VCaP (cell line): ENCODE results near the gene DNAAF2.

Source experiments
- H3K27ac ChIP-seq: fragments of 450-650 bp; 2 replicates; pipeline ENCODE4 v1.5.1; 2017
- TF ChIP-seq, protein P1 (sequence below): fragments of 450-650 bp; conservative IDR thresholded peaks from 2 replicates; pipeline ENCODE4 v1.5.1; 2017; ENCODE audit warnings: mild to moderate bottlenecking, moderate library complexity

Gene DNAAF2

DNA sequence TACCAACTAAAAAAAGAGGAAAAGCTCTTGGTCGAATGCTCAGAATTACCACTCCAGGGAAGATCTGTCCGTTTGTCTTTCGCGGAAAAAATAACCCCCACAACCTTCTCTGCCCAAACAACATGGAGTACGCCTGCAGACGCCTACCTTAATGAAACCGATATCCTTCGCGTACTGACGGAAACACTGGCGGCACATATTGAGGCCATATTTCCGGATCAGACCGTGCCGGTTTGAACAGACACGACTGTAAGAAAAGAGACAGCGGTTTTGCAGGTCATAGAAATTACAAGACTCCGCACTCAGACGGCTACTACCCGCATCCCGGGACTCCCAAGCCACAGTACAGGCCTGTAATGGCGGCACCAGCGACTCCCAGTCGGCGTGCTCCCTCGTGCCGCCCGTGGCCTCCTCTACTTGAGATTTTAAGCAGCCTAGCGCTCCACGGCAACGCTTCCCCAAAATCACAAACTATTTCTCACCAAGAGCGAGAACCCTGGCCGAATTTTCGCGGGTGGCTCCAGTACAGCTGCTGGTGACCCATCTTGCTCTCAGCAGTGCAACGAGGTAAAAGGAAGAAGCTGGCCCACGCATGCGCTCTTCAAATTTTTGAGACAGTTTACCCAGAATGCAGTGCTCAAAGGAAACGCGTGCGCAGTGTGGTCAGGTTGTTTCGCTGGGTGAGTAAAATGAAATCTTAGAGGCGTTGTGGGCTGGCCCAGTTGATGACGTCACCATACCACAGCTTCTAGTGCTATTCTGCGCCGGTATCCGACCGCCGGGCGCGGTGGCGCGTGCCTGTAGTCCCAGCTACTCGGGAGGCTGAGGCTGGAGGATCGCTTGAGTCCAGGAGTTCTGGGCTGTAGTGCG lies 49.0 kb downstream of the DNAAF2 start, which contains the start of gene RPS29:
Gene RPS29 (minus strand): TSS at position 578 of the 870 bp plus-strand sequence. CDS start 34 bp downstream, at position 544.
- TF ChIP-seq, protein P1, sequence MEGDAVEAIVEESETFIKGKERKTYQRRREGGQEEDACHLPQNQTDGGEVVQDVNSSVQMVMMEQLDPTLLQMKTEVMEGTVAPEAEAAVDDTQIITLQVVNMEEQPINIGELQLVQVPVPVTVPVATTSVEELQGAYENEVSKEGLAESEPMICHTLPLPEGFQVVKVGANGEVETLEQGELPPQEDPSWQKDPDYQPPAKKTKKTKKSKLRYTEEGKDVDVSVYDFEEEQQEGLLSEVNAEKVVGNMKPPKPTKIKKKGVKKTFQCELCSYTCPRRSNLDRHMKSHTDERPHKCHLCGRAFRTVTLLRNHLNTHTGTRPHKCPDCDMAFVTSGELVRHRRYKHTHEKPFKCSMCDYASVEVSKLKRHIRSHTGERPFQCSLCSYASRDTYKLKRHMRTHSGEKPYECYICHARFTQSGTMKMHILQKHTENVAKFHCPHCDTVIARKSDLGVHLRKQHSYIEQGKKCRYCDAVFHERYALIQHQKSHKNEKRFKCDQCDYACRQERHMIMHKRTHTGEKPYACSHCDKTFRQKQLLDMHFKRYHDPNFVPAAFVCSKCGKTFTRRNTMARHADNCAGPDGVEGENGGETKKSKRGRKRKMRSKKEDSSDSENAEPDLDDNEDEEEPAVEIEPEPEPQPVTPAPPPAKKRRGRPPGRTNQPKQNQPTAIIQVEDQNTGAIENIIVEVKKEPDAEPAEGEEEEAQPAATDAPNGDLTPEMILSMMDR: no peak
- H3K27ac ChIP-seq: peak within 1 kb of the TSS; percentile 94

DNA sequence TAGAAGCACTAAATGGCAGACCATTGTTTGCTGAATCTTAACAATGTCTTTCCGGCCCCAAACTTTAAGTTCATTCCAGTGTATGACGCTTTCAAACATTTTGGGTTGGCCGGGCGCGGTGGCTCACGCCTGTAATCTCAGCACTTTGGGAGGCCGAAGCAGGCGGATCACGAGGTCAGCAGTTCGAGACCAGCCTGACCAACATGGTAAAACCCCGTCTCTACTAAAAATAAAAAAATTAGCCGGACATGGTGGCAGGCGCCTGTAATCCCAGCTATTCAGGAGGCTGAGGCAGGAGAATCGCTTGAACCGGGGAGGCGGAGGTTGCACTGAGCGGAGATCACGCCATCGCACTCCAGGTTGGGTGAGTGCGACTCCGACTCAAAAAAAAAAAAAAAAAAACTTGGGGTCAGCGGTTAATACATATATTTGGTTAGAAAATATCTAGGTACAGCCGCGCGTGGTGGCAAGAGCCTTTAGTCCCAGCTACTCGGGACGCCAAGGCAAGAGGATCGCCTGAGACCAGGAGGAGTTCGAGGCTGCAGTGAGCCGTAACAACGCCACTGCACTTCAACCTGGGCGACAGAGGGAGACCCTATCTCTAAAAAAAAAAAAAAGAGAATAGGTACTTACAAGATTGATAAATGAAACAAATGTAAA lies 49.9 kb downstream of the DNAAF2 start:
- peak overlapping the region; percentile 94 for H3K27ac ChIP-seq

DNA sequence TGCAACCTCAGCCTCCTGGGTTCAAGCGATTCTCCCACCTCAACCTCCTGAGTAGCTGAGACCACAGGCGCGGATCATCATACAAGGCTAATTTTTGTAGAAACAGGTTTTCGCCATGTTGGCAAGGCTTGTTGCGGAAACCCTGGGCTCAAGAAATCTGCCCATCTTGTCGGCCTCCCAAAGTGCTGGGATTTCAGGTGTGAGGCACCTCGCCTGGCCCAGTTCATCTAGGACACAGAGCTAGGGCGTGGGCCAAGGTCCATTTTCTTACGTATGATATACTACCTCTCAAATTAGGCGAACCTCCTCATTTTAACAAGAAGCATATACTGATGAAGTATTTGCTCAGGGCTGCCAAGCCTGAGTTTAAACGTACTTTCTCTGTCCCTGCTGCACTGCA lies 51.0 kb downstream of the DNAAF2 start:
- peak overlapping the region; percentile 94; the same call in 1 of the 2 replicates for H3K27ac ChIP-seq
- TF ChIP-seq, protein P1: no peak

DNA sequence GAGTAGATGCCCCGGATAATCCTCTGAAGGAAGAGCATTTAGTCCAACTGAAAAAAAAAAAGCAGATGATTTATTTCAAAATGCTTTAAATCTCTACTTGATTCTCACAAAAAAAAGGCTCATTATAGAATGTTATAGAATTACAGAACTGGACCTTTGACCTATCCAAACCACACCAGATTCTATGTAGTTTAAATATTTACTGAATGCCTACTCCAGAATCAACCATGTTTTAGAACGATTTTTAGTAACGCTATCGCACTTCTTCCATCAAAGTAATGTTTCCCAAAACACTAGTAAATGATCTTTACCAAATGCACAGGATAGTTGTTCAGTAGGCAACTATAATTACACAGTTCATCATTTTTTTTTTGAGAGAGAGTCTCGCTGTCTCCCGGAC lies 51.4 kb downstream of the DNAAF2 start:
- peak overlapping the region; percentile 94; the same call in 1 of the 2 replicates for H3K27ac ChIP-seq
- TF ChIP-seq, protein P1: no peak

DNA sequence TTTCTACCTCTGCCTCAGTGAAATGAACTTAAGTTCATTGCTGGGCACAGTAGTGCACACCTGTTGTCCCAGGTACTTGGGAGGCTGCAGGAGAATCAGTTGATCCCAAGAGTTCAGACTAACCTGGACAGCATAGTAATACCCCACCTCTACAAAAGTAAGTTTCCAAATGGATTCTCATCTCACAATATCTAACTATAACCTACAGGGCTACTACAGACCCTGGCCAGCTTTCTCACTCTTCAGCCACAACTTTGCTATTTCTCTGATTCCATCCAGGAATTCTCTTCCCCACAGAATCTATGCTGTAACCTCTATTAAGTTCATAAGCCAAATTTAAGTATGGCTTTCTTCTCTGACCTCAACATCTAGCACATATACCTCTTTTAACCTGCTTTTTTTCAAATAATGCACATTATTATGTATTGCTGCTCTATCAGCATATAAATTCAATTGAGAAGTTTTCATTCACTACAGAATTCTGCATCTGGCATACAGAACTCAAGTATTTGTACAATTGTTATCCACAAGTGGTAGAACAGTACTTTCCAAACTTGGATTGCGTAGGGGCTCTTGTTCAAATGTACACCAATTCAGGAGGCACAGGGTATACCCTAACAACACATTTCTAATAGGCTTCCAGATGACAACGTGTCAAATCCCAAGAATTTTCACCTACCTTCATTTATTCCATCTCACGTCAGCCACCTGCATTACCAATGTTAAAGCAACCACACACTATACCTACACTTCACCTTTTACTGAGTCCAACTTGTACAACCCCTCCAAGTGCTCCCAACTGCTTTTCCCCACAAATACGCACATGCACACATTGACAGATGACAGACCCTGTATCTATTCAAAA lies 52.7 kb downstream of the DNAAF2 start:
- TF ChIP-seq, protein P1: no peak
- H3K27ac ChIP-seq: no peak overlapping the region

DNA sequence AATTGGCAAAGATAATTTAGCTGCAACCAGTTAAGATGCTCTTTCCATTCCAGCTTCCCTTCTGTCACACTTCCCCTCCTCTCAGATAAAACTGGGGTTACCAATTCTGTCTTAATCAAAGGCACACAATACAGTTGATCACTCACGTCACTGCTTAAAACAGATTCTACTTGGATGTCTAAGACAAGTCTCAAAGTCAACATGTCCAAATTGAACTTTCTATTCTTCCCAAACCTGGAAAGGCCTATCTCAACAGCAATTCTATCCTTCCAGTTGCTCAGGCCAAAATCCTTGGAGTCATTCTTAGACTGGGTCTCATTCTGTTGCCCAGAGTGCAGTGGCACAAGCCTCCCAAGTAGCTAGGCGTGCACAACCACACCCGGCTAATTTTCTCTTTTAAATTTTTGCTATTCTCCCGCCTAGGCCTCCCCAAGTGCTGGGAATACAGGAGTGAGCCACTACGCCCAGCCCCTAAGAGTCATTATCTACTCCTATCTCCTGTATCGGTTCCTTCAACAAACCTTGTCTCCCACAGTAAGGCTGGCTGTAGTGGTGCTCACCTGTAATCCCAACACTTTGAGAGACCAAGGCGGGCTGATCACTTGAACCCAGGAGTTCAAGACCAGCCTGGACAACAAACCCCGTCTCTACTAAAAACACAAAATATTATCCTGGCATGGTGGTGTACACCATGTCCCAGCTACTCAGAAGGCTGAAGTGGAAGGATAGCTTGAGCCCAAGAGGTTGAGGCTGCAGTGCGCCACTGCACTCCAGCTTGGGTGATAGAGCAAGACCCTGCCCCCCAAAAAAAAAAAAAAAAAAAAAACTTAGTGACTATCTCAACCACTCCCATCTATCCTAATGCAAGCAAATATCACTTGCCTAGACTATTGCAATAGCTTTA lies 53.6 kb downstream of the DNAAF2 start:
- no peak overlapping the region for H3K27ac ChIP-seq
- TF ChIP-seq, protein P1: no peak

DNA sequence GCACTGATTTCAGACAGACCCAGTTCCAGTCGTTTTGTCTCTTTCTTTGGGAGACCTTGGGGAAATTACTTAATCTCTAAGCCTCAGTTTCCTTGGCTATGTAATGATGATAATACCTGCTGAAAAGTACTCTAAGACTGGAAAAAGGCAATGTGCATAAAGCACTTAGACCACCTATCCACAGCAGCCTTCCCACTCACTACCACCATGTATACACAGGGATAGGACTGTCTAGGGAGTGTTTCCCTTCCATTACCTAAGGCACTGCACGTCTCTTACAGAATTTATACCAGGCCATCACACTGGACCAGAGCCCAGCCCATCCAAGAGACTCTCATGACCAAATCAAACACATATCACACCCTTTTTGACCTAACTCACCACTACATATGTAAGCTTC lies 55.2 kb downstream of the DNAAF2 start:
- TF ChIP-seq, protein P1: no peak
- no peak overlapping the region for H3K27ac ChIP-seq
